GM12878 (cell line): ENCODE measurements around the gene PPP1R12B. TPM values are rescaled to one million over a fixed set of nuclear protein-coding genes. Genes with fewer than 3 reads are reported as not detected.
A peak's percentile ranks its signal among the peaks of the same experiment; 100 is the strongest.

Experiments used
- ATAC-seq: fragments of 200-7000 bp; cut with Tn5 transposase; 3 replicates; pipeline ENCODE4 v1.9.1; 2020; ENCODE audit warnings: mild to moderate bottlenecking, moderate library complexity
- BruUV-seq: library from RNA; stranded (reverse); fragments of 400-500 nt; replicated peaks from 2 replicates; lab custom pipeline; 2021; lab: Mats Ljungman, UMichigan
- CTCF ChIA-PET: fragments of 300-600 bp; sonication (Branson Sonifier 250); formaldehyde crosslinking; extraction: SDS; loops from one replicate; lab custom pipeline; 2021; ENCODE audit warnings: inconsistent platforms; lab: Yijun Ruan, JAX
- POLR2A ChIA-PET: fragments of 350-600 bp; formaldehyde crosslinking; extraction: SDS; loops from one replicate; lab custom pipeline; 2021; ENCODE audit warnings: inconsistent platforms; lab: Charles Lee
- RAD21 ChIA-PET: fragments of 300-600 bp; sonication (Branson Sonifier 250); formaldehyde crosslinking; loops from one replicate; lab custom pipeline; 2023; ENCODE audit warnings: antibody characterized with exemption; ENCODE audit not compliant: unreplicated experiment; lab: Charles Lee
- SMC1A ChIA-PET: fragments of 300-600 bp; sonication (Branson Sonifier 250); formaldehyde crosslinking; loops from one replicate; lab custom pipeline; 2023; ENCODE audit not compliant: unreplicated experiment, uncharacterized antibody; lab: Charles Lee
- DNase-seq: peaks from one replicate; pipeline ENCODE4 v3.0.0-alpha.2; 2011; ENCODE audit warnings: low read depth, low spot score
- FAIRE-seq: peaks from 3 replicates; lab custom pipeline; 2011; peaks lifted over from hg19 to GRCh38; lab: Jason Lieb, UNC
- H2AFZ ChIP-seq: 2 replicates; pipeline ENCODE4 v1.6.0; 2011; ENCODE audit warnings: low read depth, low read length, control low read depth; ENCODE audit not compliant: control insufficient read depth
- H3K27ac ChIP-seq: 2 replicates; pipeline ENCODE4 v1.5.1; 2011; ENCODE audit warnings: control low read depth; ENCODE audit not compliant: control insufficient read depth, insufficient read depth
- H3K27me3 ChIP-seq, 2 experiments: replicated peaks in 1 of 2; 2 replicates each; pipeline versions ENCODE4 v1.6.0 to v1.6.1; 2011; ENCODE audit warnings: low read length in 1 of 2; ENCODE audit not compliant: control insufficient read depth in 2 of 2, insufficient read depth in 2 of 2
- H3K36me3 ChIP-seq, 2 experiments: 2 replicates each; pipeline ENCODE4 v1.5.1; 2011; ENCODE audit warnings: low read length in 1 of 2; ENCODE audit not compliant: control insufficient read depth in 2 of 2, insufficient read depth in 2 of 2
- H3K4me1 ChIP-seq: 2 replicates; pipeline ENCODE4 v1.6.1; 2011; ENCODE audit warnings: mild to moderate bottlenecking, low read length, moderate library complexity, mixed read lengths; ENCODE audit not compliant: control insufficient read depth, insufficient read depth
- H3K4me2 ChIP-seq: 2 replicates; pipeline ENCODE4 v1.6.0; 2011; ENCODE audit warnings: control low read depth; ENCODE audit not compliant: control insufficient read depth, insufficient read depth
- H3K4me3 ChIP-seq: fragments of 200-600 bp; sonication (generic); 2 replicates; pipeline ENCODE4 v1.5.1; 2016
- H3K79me2 ChIP-seq: 2 replicates; pipeline ENCODE4 v1.6.0; 2011; ENCODE audit warnings: low read length; ENCODE audit not compliant: control insufficient read depth, insufficient read depth
- H3K9ac ChIP-seq: 2 replicates; pipeline ENCODE4 v1.8.0; 2011; ENCODE audit warnings: low read length, control low read depth, mixed read lengths; ENCODE audit not compliant: control insufficient read depth, insufficient read depth
- H3K9me3 ChIP-seq: replicated peaks from 3 replicates; pipeline ENCODE4 v1.5.1; 2011; ENCODE audit warnings: mild to moderate bottlenecking, low read length; ENCODE audit not compliant: control insufficient read depth, insufficient read depth
- H4K20me1 ChIP-seq: 2 replicates; pipeline ENCODE4 v1.6.0; 2011; ENCODE audit not compliant: control insufficient read depth, insufficient read depth
- BCL11A ChIP-seq: IDR thresholded peaks from 2 replicates; pipeline ENCODE4 v1.6.1; 2011; ENCODE audit warnings: low read depth, low read length
- E2F8 ChIP-seq: fragments of 450-650 bp; IDR thresholded peaks from 2 replicates; pipeline ENCODE4 v1.6.1; 2018; ENCODE audit warnings: mild to moderate bottlenecking, low read depth, moderate library complexity; ENCODE audit not compliant: partially characterized antibody
- ETV6 ChIP-seq, 2 experiments: fragments of 450-650 bp in 1 of 2; IDR thresholded peaks in 1 of 2; conservative IDR thresholded peaks in 1 of 2; 2 replicates each; pipeline ENCODE4 v1.6.1; 2014; ENCODE audit warnings: antibody characterized with exemption in 1 of 2, borderline replicate concordance in 1 of 2, low read depth in 1 of 2, mild to moderate bottlenecking in 1 of 2, moderate library complexity in 1 of 2
- JUNB ChIP-seq: IDR thresholded peaks from 2 replicates; pipeline ENCODE4 v1.6.1; 2016; ENCODE audit warnings: antibody characterized with exemption, mild to moderate bottlenecking
- KLF5 ChIP-seq: fragments of 450-650 bp; IDR thresholded peaks from 2 replicates; pipeline ENCODE4 v1.6.1; 2014; ENCODE audit warnings: mild to moderate bottlenecking; ENCODE audit not compliant: partially characterized antibody
- NFYB ChIP-seq: IDR thresholded peaks from 2 replicates; pipeline ENCODE4 v1.6.1; 2011; ENCODE audit warnings: low read depth, mild to moderate bottlenecking, low read length, improper control_type of control experiment, moderate library complexity; ENCODE audit not compliant: insufficient read depth
- SMAD1 ChIP-seq: fragments of 450-650 bp; IDR thresholded peaks from 2 replicates; pipeline ENCODE4 v1.6.1; 2018; ENCODE audit warnings: mild to moderate bottlenecking, low read depth; ENCODE audit not compliant: partially characterized antibody
- SREBF1 ChIP-seq: IDR thresholded peaks from 2 replicates; pipeline ENCODE4 v1.6.1; 2012; ENCODE audit warnings: mild to moderate bottlenecking, low read length
- YY1 ChIP-seq: IDR thresholded peaks from 2 replicates; pipeline ENCODE4 v1.6.1; 2011; ENCODE audit warnings: low read depth, mild to moderate bottlenecking, low read length
- WGBS: methylation state at CpG from one replicate; pipeline ENCODE4 v1.1.6; 2016; ENCODE audit warnings: low lambda C conversion rate; ENCODE audit not compliant: insufficient replicate concordance, insufficient coverage; ENCODE audit errors: missing lambda C conversion rate; 5-methylcytosine and 5-hydroxymethylcytosine counted together
- in situ Hi-C: fragments of 300-500 bp; cut with MboI; formaldehyde crosslinking; loops from 9 replicates; pipeline ENCODE4 v1.14.3; 2018; ENCODE audit warnings: mixed read lengths
- intact Hi-C: fragments of 100-400 bp; cut with micrococcal nuclease; formaldehyde crosslinking; loops from one replicate; pipeline ENCODE4 v1.14.2; 2022; ENCODE audit not compliant: unreplicated experiment
- polyA plus RNA-seq, 11 experiments: library from polyadenylated mRNA; depleted of rRNA in 4 of 11; unstranded in 6 of 11; stranded (reverse) in 5 of 11; fragments of >200 nt; fragmentation: Nextera tagmentation in 4 of 11; fragmentation: Illumina TruSeq in 1 of 11; extraction: Ambion mirVana in 4 of 11; extraction: Trizol in 1 of 11; gene quantifications; 1 replicate in 1 of 11; 2 replicates in 10 of 11; pipeline versions ENCODE4 v1.2.1 to v1.2.3, GENCODE V29; 2011 to 2016; ENCODE audit warnings: inconsistent platforms in 2 of 11, missing spikeins in 2 of 11, low read depth in 1 of 11
- total RNA-seq, 4 experiments: library from RNA; depleted of rRNA in 3 of 4; stranded (reverse); fragments of >200 nt in 3 of 4; fragmentation: Illumina TruSeq in 1 of 4; extraction: Trizol in 1 of 4; gene quantifications; 2 replicates each; pipeline versions ENCODE4 v1.2.1 to v1.2.3, GENCODE V29; 2013 to 2021

PPP1R12B gene
- total and polyA plus RNA-seq, 10 of the 15 experiments (the other 5 are each of a cell fraction or from before 2014, with no cell fraction given): 0.29 to 9.4 (median 4.7) TPM

GRCh38 chr1:202563818-202564217 lies 215.3 kb downstream of the PPP1R12B start (continued):
- TF ChIP-seq E2F8: no peak
- no peak for TF ChIP-seq YY1
- no peak for TF ChIP-seq SMAD1
- TF ChIP-seq NFYB: no peak
- TF ChIP-seq KLF5: no peak
- no peak for TF ChIP-seq SREBF1

GRCh38 chr1:202564958-202565495 lies 216.5 kb downstream of the PPP1R12B start:
- H3K9ac ChIP-seq: no peak overlapping the region
- no peak overlapping the region for H3K27ac ChIP-seq
- ChIA-PET RAD21 (interaction anchor here (1.0 to 1.9 kb wide), 8 partner anchors 11 to 224 kb away, joined by 3 to 11 read pairs (median 4); partner anchors contain the start of gene UBE2T), SMC1A (interaction anchor here (0.7 to 5.0 kb wide), 9 partner anchors 12 to 100 kb away, joined by 3 to 38 read pairs (median 6); no protein-coding TSS in a partner anchor), CTCF (interaction anchor here (0.6 to 2.6 kb wide), 18 partner anchors 10 to 223 kb away, joined by 3 to 9 read pairs (median 4); partner anchors contain the start of gene UBE2T), POLR2A (interaction anchor here (2.0 kb wide), 1 partner anchor 18 kb away, joined by 6 read pairs; no protein-coding TSS in a partner anchor)
- peaks cover 33% of the 10 kb centered on the region for H3K4me1 ChIP-seq
- no peak overlapping the region for H3K4me3 ChIP-seq
- TF ChIP-seq JUNB (peak; percentile 52), ETV6 (conservative IDR thresholded peaks at IDR 0.05 in 1 of 2, IDR thresholded peaks at IDR 0.05 in 1 of 2; ENCODE audit: borderline replicate concordance in 1 of 2, low read depth in 1 of 2) (peak in 1 of 2 experiments; percentile 34; a peak in 1 of 4 replicates), BCL11A (no peak)
- 0% methylated on average over 2 of the region's 2 CpGs for WGBS
- H2AFZ ChIP-seq: no peak overlapping the region
- no peaks in the 10 kb centered on the region; a peak in 2 of 4 replicates for H3K36me3 ChIP-seq
- intact Hi-C loops: loop anchor here (2.0 to 5.0 kb wide), 2 partner anchors 18 to 223 kb away; partner anchors contain the start of gene UBE2T
- H3K4me2 ChIP-seq: no peak overlapping the region
- FAIRE-seq (peak; percentile 38), DNase-seq (no peak), ATAC-seq (peak; percentile 65)
- in situ Hi-C loops: no loop called here
- no peaks in the 10 kb centered on the region for H4K20me1 ChIP-seq
- no peaks in the 10 kb centered on the region for H3K79me2 ChIP-seq
- BruUV-seq: no TSS peak
- H3K27me3 ChIP-seq: no peaks in the 10 kb centered on the region
- no peaks in the 10 kb centered on the region for H3K9me3 ChIP-seq
